ENCODE data around the gene FLNB.

FLNB gene

GRCh38 chr3:58001086-58001467 lies 7.1 kb upstream of the FLNB start:
- no peak for TF ChIP-seq ZNF146 (tag by site-specific recombination; IDR thresholded peaks at IDR 0.05)
- TF ChIP-seq ZSCAN23 (tag by site-specific recombination; IDR thresholded peaks at IDR 0.05): no peak
- TF ChIP-seq ZNF544 (tag by site-specific recombination; IDR thresholded peaks at IDR 0.05): no peak
- TF ChIP-seq IKZF3 (tag by site-specific recombination; IDR thresholded peaks at IDR 0.05): no peak
- TF ChIP-seq ZSCAN16 (tag by site-specific recombination; IDR thresholded peaks at IDR 0.05): no peak
- TF ChIP-seq ZFP69B (tag by site-specific recombination; IDR thresholded peaks at IDR 0.05): no peak
- Histone ChIP-seq H3K36me3 (ENCODE audit: control insufficient read depth in 2 of 2, insufficient read depth in 1 of 2, low read length in 2 of 2) (no peaks in the 10 kb centered on the region), H3K4me1 (ENCODE audit: control insufficient read depth, insufficient read depth, low read length) (no peaks in the 10 kb centered on the region), H3K4me3 (ENCODE audit: low read depth, low read length) (no peak overlapping the region), H3K27ac (ENCODE audit: extremely low read depth, low read depth, low read length) (no peak overlapping the region), H3K9me3 (ENCODE audit: control insufficient read depth, insufficient read depth, low read depth, low read length) (no peaks in the 10 kb centered on the region)
- POLR2A ChIA-PET: no interaction called here
- CTCF ChIA-PET: no interaction called here

- H3K4me1 ChIP-seq (ENCODE audit: control insufficient read depth, insufficient read depth, low read length): no peaks in the 10 kb centered on the region
- POLR2A ChIA-PET: no interaction called here
- CTCF ChIA-PET: interaction anchor here (0.7 kb wide), 1 partner anchor 176 kb away, joined by 4 read pairs; no protein-coding TSS in a partner anchor
Measured at GRCh38 chr3:58001979-58002378, 6.2 kb upstream of the FLNB start.

GRCh38 chr3:58003093-58003492 lies 5.1 kb upstream of the FLNB start:
- CTCF ChIA-PET: interaction anchor here (1.2 kb wide), 1 partner anchor 163 kb away, joined by 3 read pairs; no protein-coding TSS in a partner anchor
- Histone ChIP-seq H3K27ac (ENCODE audit: extremely low read depth, low read depth, low read length) (no peak overlapping the region), H3K4me1 (ENCODE audit: control insufficient read depth, insufficient read depth, low read length) (no peaks in the 10 kb centered on the region), H3K36me3 (ENCODE audit: control insufficient read depth in 2 of 2, insufficient read depth in 1 of 2, low read length in 2 of 2) (no peaks in the 10 kb centered on the region), H3K4me3 (ENCODE audit: low read depth, low read length) (no peak overlapping the region), H3K9me3 (ENCODE audit: control insufficient read depth, insufficient read depth, low read depth, low read length) (no peaks in the 10 kb centered on the region)
- TF ChIP-seq ZNF2 (tag by site-specific recombination; IDR thresholded peaks at IDR 0.05) (no peak), ZFP3 (tag by site-specific recombination; IDR thresholded peaks at IDR 0.05; ENCODE audit: low read depth) (no peak), ZNF280C (tag by site-specific recombination; IDR thresholded peaks at IDR 0.05) (no peak), ZSCAN18 (tag by site-specific recombination; IDR thresholded peaks at IDR 0.05) (no peak)
- POLR2A ChIA-PET: no interaction called here

More at GRCh38 chr3:58001979-58002378, 6.2 kb upstream of the FLNB start:
- no peaks in the 10 kb centered on the region for H3K9me3 ChIP-seq (ENCODE audit: control insufficient read depth, insufficient read depth, low read depth, low read length)
- H3K27ac ChIP-seq (ENCODE audit: extremely low read depth, low read depth, low read length): no peak overlapping the region
- no peak overlapping the region for H3K4me3 ChIP-seq (ENCODE audit: low read depth, low read length)
- no peak for TF ChIP-seq GLI2 (tag by site-specific recombination; IDR thresholded peaks at IDR 0.05; ENCODE audit: borderline replicate concordance, low read depth)
- TF ChIP-seq KLF16 (tag by site-specific recombination; IDR thresholded peaks at IDR 0.05): no peak
- TF ChIP-seq ZNF792 (tag by site-specific recombination; IDR thresholded peaks at IDR 0.05): no peak
- TF ChIP-seq ZNF548 (tag by site-specific recombination; IDR thresholded peaks at IDR 0.05): no peak
- TF ChIP-seq ZBTB20 (tag by site-specific recombination; IDR thresholded peaks at IDR 0.05): no peak
- no peak for TF ChIP-seq ZNF510 (tag by site-specific recombination; IDR thresholded peaks at IDR 0.05; ENCODE audit: insufficient replicate concordance)
- TF ChIP-seq BCL6B (tag by site-specific recombination; IDR thresholded peaks at IDR 0.05): no peak
- TF ChIP-seq ZNF10 (tag by site-specific recombination; IDR thresholded peaks at IDR 0.05): no peak
- no peak for TF ChIP-seq ZNF837 (tag by site-specific recombination; IDR thresholded peaks at IDR 0.05)
- TF ChIP-seq ZNF776 (tag by site-specific recombination; IDR thresholded peaks at IDR 0.05; ENCODE audit: borderline replicate concordance): no peak
- TF ChIP-seq ZNF148 (tag by site-specific recombination; IDR thresholded peaks at IDR 0.05; ENCODE audit: borderline replicate concordance): no peak
- H3K36me3 ChIP-seq (ENCODE audit: control insufficient read depth in 2 of 2, insufficient read depth in 1 of 2, low read length in 2 of 2): no peaks in the 10 kb centered on the region

Measured in HEK293 (cell line).